Choroid plexus epithelial cell (primary cell): Measurements from ENCODE around the gene KCNJ2.

Experiments used
- DNase-seq: peaks from one replicate; pipeline ENCODE4 v3.0.0-alpha.2; 2010; ENCODE audit warnings: low read depth
- H3K4me3 ChIP-seq: 2 replicates; pipeline ENCODE4 v1.5.1; 2011; ENCODE audit warnings: low read depth, mild to moderate bottlenecking, control low read depth, low read length, moderate library complexity
- TF ChIP-seq, protein P1 (sequence below): conservative IDR thresholded peaks from 2 replicates; pipeline ENCODE4 v1.5.1; 2011; ENCODE audit warnings: low read depth, mild to moderate bottlenecking, control low read depth, inconsistent platforms, low read length, moderate library complexity

KCNJ2 gene

DNA sequence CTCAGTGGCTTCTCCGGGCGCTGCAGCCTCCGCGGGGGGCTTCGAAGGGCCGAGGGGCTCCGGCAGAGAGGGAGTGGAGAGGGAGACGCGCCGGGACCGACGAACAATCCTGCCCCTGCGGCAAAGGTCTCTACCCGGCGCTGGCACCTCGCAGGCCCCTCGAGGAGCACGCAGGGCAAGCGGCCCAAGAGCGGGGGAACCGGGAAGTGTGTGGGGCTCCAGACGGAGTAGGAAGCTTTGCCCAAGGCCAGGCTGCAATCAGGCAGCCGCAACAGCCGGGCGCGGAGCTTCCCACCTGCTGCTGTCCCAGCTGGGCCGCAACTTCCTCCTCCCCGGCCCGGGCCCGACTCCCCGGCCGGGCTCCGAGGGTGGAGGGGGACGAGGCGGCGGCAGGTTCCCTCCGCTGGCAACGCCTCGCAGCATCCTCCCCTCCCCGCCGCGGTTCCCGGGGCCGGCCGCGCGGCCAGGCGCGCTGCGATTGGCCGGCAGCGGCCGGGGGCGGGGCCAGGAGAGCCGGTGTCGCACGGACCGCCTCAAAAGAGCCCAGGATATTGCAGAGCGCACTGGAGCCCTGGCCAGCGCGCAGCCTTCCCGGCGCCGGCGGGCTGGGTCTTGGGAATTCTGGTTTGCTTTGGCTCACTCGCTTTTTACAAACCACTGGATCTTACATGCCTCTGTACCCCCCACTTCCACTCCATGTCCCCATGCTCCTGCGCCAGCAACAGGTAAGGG, at the start of gene KCNJ2:
KCNJ2 (plus strand) TSS at position 556 of the 732 bp plus-strand sequence. CDS start 5,508 bp downstream, outside the sequence.
- peak; percentile 74 for DNase-seq
- TF ChIP-seq, protein P1, sequence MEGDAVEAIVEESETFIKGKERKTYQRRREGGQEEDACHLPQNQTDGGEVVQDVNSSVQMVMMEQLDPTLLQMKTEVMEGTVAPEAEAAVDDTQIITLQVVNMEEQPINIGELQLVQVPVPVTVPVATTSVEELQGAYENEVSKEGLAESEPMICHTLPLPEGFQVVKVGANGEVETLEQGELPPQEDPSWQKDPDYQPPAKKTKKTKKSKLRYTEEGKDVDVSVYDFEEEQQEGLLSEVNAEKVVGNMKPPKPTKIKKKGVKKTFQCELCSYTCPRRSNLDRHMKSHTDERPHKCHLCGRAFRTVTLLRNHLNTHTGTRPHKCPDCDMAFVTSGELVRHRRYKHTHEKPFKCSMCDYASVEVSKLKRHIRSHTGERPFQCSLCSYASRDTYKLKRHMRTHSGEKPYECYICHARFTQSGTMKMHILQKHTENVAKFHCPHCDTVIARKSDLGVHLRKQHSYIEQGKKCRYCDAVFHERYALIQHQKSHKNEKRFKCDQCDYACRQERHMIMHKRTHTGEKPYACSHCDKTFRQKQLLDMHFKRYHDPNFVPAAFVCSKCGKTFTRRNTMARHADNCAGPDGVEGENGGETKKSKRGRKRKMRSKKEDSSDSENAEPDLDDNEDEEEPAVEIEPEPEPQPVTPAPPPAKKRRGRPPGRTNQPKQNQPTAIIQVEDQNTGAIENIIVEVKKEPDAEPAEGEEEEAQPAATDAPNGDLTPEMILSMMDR: no peak
- H3K4me3 ChIP-seq: peak within 1 kb of the TSS; percentile 67

DNA sequence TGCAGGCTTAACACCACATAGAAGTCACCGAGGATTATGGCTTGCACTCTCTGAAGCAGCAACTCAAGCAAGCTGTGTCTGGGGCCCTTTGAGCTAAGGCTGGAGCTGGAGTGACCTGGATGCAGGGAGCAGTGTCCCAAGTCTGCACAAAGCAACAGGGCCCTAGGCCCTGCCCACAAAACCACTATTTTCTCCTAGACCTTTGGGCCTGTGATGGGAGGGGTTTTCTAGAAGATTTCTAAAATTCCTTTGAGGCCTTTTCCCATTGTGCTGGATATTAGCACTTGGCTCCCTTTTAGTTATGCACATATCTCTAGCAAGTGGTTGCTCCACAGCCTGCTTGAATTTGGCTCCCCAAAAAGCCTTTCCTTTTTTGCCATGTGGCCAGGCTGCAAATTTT, 49.8 kb upstream of the KCNJ2 start:
- no peak overlapping the region for H3K4me3 ChIP-seq
- no peak for DNase-seq
- TF ChIP-seq, protein P1: no peak

DNA sequence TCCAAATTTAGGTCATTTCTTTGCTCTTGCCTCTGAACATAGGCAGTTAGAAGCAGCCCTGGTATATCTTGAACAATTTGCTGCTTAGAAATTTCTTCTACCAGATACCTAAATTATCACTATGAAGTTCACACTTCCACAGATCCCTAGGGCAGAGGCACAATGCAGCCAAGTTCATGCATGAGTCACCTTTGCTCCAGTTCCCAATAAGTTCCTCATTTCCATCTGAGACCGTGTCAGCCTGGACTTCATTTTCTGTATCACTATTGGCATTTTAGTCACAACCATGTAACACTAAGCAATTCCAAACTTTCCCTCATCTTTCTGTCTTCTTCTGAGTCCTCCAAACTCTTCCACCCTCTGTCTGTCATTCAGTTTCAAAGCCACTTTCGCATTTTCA, 49.3 kb upstream of the KCNJ2 start:
- no peak overlapping the region for H3K4me3 ChIP-seq
- TF ChIP-seq, protein P1: no peak
- DNase-seq: no peak

DNA sequence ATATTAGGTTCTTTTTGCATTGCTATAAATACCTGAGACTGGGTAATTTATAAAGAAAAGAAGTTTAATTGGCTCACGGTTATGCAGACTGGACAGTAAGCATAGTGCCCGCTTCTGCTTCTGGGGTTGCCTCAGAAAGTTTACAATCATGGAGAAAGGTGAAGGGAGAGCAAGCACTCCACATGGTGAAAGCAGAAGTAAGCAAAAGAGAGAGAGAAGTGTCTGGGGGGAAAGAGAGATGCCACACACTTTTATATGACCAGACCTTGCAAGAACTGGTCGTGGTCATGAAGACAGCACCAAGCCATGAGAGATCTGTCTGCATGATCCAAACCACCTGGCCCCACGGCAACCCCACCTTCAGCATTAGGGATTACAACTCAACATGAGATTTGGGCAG, 48.9 kb upstream of the KCNJ2 start:
- no peak for DNase-seq
- H3K4me3 ChIP-seq: no peak overlapping the region
- TF ChIP-seq, protein P1: no peak

DNA sequence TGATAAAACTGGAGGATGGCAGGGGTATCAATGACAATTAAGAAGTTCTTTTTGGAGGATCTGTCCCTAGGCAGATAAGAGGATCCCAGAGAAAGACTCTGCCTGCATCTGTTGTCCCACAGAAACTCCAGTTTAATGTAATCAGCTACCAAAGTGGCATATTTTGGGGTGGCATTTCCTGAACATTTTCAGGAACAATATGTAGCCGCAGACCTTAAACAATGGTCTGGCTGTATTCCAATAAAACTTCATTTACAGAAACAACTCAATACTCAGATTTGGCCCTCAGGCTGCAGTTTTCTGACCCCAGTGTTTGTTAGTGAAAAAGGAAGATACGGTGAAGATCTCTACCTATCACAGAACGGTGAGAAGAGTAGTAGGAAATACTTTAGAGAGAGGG, 48.2 kb upstream of the KCNJ2 start:
- H3K4me3 ChIP-seq: no peak overlapping the region
- DNase-seq: no peak
- TF ChIP-seq, protein P1: no peak

DNA sequence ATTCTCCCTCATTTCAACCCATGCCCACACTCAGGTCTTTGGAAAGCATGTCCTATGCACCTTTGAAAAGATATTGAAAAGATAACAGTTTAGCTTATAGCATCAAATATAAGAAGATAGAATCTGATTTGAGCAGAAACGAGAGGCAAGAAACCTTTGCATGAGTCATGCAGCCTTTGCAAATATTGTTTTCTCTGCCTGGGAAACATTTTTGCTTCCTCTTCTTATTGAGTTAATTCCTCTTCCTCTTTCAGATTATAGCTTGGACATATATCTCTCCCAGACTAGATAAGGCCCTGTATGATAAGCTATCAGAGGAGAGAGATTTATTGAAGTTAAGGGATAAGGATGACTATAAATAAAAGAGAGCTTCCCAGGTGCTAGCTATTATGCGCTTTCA, 46.1 kb upstream of the KCNJ2 start:
- TF ChIP-seq, protein P1: no peak
- DNase-seq: peak; percentile 19
- H3K4me3 ChIP-seq: no peak overlapping the region

DNA sequence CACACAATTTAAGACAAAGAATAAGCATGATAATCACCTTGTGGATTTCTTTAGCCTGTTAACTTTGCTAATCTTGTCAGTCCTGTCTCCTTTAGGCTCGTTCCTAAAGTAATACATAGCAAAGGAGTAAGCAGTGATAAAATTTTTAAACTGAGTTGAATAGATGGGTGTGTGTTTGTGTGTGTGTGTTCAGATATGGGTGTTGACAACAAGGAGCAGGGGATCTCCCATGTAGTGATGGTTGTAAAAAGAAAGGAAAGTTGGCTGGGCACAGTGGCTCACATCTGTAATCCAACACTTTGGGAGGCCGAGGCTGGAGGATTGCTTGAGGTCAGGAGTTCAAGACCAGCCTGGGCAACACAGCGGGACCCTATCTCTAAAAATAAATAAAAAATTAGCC, 44.6 kb upstream of the KCNJ2 start:
- no peak for DNase-seq
- TF ChIP-seq, protein P1: no peak
- no peak overlapping the region for H3K4me3 ChIP-seq
